Stimulated activated CD4-positive, alpha-beta T cell treated with anti-CD3 and anti-CD28 coated beads, Interleukin-1b, Interleukin-23, amount 100 ng/mL, for 48 hours (primary cell): ENCODE measurements around the gene SLX4IP.

Source experiments
- DNase-seq: peaks from one replicate; pipeline ENCODE4 v3.0.0-alpha.2; 2020

Gene SLX4IP

DNA sequence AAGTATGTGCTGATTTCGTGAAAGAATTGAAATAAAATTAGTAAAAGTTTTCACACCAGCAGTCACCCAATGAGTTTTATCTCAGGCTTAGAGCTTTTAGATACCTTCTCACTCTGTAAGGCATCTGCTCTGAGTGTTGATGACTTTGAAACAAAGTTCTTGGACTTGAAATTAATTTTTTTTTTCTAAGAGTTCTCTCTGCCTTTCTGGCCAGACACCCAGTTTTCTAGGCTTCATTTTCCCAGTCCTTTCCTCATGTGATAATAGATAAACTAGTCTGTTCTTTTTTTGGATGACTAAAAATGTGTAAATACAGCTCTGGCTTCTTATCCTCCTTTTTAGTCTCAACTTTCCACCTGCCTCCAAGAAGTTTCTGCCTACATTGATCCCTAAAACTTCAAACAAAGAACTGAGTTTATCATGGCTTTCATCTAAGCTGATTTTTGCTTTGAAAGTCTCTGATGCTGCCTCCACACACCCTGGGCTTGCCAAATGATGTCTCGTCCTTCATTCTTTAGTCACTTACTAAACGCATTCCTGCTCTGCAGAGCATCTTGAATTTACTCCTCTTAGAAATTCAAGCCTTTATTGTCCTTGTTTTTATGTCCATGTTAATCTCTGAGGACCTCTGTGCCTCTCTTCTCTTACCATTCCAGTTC is 32.7 kb downstream of the SLX4IP start:
- no peak for DNase-seq

DNA sequence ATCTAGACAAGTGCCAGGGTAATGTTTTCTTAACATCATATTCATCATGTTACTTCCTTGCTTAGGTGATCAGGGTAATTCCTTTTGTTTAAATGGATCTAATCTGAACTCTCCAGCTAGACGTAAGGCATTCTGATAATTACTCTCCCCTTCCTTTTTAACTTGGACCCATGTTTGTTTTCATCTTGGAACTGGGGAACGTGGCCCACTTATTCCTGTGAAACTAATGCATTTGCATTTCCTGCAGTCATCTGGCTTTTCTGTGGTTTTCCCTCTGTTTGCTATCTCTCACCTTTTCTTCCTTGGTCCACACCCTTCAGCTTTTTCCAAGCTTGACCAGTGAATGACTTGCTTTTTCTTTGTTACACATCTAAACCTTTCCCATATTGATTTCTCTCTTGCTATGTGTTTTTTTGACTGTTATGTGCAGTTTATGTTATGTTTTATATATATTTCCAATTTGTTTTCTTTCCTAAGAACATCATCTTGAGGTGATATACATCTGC is 33.3 kb downstream of the SLX4IP start:
- no peak for DNase-seq

DNA sequence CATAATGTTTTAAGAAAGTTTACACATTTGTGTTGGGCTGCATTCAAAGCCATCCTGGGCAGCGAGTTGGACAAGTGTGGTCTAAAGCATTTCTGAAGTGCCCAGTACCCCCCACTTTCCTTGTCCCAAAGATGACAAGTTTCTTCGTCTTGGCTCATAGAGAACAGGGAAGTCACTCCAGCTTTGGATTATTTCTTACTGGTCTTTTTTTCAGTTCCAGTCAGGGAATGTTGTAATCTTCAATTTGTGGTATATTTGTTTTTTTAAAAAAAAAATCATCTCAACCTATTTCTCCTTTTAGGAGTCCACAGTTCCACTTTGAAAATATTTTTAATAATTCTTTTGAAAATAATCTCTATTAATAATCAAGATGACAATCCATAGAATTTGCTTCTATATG is 34.0 kb downstream of the SLX4IP start:
- DNase-seq = no peak

DNA sequence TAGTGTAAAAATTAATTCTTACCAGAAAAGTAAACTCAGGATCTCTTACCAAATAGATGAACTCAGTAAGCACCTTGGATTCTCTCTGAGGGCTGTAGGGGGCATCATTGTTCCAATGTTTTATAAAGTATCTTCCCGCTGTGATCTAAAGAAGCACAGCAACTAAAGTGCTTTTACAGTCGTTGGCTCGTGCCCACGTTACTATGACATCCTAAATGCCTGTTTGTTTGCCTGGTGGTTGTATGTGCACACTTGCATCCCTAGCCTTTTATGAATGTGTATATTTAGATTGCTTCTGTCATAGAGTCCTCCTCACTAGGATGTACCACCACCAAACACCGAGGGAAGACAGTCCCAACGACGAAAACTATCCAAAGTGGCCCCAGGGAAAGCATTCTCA is 34.5 kb downstream of the SLX4IP start:
- no peak for DNase-seq

DNA sequence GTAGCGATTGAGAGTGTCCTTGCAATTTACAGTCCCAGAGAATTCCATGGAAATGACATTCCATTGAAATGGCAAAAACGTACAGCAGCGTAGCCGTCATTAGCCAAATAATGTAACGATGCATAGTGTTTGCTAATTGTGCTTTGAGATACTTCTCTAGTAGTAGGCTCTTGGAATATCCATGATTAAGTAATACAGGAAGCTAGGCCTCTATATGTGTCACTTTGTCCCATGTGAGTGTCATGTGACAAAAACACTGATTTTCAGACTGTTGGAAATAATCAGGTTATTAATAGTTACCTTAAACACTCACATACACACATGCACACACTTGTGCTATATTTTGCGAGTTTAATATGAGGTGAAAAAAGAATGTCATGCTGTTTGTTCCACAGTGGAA is 35.2 kb downstream of the SLX4IP start:
- no peak for DNase-seq

DNA sequence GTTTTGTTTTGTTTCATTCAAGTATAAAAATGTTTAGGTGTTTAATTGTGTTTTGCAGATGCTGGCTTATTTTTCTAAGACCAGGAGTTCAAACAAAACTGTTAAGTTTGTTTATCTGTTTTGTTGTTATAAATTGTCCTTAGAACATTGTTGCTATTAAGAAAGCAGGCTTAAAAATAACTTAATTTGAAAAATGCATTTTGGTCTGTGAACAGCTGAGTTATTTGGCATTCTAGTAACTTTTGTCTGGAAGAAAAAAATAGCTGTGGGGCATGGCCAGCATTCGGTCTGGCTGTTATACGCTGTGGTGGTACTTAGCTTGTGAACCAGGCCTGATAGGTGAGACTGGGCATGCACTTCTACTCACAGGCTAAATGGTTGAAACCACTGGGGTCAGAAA is 37.8 kb downstream of the SLX4IP start:
- no peak for DNase-seq

DNA sequence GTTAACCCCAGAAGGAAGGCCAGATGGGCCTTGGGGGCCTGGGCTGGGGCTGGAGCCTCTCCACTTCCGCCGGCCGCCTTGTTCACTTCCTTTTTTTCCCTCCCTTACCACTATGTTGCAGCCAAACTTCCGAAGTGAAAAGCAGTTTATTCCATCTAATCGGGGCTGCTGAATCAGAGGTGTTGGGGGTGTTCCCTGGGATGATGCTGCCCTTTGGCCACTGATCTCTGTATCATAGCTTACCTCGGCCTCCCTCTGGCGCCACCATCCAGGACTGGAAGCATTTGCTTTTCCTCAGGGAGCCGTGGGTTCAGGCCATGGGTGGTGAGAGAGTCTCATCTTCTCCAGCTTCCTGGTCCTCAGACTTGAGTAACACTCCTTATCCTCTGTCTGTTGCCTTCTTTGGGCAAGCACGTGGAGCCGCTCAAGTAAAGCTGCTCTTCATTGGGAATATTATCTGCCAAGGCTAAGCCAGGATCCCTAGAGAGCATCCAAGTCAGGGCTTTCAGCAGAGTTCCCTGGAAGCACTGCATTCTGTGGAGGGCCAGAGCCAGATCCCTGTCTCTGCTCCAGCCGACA is 39.6 kb downstream of the SLX4IP start:
- DNase-seq = no peak

DNA sequence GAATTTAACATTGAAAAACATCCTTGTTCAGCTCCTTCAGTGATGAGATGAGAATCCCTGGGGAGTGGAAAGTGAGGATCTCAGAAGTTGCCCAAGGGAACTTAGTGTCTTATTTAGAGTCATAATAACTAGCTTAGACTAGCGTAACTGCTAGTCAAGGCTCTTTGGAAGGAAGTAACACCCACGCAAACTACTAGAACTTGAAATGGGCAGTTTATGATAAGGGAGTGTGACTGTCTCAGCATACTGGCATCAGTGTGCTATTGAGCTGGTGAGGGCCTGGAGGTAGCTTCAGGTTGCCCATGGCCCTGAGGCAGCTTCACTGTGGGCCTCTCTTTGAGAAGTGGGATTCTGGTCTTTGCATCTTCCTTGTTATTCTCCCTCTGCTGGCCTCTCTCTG is 40.1 kb downstream of the SLX4IP start:
- no peak for DNase-seq

DNA sequence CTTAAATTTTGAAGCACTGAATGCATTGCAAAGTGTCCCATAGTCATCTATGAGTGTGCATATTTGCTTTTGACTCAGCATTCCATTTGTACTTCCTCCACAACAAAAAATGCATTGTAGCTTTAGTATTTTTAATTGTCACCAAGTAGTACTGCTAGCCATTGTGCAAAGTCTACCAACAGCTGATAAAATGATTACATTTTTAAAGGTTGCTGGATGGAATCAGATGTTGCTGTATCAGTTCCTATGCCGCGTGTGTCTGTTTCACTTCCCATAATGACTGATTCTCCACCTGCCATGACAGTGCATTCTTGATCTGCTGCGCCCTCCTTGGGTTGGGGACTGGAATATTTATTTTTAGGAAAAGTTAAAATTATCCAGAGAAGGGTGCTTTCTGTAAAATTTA is 41.2 kb downstream of the SLX4IP start:
- no peak for DNase-seq

DNA sequence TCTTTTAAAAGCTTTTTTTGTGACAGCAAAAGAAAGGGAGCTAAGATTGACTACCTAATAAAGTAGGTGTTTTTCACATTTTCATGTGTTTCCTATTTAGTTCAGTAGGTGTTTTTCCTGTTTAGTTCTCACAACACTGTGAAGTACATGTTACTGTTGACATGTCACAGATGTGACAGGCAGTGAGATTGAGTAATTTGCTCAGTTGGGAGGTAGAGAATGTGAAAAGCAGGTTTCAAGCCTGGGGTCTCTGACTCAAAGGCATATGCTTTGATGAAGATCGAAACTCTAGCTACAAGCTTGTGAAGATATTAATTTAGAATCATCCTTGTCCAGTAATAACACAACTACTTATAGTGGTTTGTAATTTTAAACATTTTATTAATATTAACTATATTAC is 43.1 kb downstream of the SLX4IP start:
- no peak for DNase-seq

DNA sequence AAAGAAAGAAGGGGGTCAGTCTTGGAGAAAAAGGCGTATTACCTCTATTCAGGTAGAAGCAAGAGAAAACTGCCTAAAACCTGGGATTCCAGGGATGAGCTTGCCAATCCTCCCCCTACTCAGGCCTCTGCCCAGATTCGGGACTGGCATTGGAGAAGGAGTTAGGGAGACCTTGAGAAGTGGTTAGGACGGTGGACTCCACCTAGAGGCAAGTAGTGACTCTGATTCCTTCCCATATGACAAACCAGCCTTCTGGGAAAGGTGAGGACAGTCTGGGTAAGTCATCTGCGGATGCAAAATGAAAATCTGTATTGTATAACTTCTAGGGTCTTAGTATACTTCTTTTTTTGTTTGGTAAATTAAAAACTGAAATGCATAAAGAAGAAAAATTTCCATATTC is 43.8 kb downstream of the SLX4IP start:
- no peak for DNase-seq

DNA sequence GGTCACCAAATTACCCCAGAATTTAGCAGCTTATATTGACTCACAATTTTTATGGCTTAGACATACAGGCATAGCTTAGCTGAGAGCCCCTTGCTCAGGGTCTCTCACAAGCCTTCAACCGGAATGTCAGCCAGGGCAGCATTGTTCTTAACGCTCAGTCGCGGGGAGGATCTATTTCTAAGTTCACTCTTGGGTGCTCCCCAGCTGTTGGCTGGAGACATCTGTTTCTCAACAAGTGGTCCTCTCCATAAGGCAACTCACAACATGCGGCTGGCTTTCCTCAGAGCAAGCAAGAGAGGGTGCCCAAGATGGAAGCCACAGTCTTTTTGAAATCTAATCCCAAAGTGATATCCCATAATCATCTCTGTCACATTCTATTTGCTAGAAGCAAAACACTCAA is 46.6 kb downstream of the SLX4IP start:
- no peak for DNase-seq

DNA sequence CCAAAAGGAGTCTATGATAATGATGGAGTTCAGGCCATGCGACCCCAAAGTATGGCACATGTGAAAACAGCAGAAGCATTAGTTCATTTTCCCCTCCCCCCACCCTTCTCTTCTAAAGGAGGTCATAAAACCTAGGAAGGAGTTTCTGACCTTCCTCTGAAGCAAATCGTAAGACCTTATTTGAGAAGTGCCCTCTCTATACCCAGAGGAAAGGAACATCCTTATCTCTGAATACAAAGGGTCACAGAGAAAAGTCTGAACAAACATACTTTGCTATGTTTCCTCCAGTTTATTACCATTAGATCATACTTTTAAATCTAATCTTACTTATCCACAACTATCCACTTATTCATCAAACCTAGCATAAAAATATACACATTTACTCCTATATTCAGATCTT is 48.6 kb downstream of the SLX4IP start:
- DNase-seq = no peak

DNA sequence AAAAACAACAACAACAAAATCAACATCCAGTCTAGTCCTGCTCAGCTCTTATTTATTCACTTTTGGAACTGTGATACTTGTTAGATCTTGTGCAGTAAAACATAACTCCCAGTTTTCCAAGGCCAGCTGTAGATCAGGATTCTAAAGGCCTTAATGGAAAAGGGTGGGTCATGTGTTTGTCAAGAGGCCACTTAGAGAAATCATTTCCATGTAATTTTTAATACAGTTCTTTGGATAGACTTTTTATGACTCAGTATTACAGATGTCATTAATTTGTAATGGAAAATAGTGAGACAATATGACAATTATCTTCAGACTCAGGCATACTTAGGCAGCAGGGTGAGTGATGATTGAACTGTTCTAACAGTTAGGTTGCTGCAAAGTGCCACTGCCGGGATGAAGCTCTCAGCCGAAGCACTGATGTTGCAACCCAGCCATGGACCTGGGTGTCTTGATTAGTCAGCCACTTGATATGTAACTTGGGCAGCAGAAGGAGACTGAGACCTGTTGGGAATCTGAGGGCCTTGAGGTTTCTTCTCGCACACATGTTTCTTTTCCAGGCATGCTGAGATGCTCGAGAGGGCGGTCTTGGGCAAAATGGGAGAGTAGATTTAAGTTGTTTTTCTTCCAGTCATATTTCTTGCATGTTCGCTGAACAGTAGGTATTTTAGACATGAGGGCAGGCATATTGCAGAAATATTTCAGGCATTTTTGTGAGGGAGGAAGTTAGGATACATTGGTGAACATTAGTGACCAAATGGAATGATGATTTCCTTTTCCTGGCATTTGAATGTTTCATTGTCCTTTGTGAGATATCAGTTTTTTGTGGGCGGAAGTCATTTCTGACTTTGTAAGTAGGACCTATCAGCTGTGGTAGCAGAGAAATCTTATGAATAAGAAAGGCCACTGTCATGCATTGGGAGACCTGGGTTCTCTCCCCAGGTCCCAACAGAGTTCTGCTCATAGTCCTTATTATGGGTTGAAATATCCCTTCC is 52.3 kb downstream of the SLX4IP start:
- no peak for DNase-seq

DNA sequence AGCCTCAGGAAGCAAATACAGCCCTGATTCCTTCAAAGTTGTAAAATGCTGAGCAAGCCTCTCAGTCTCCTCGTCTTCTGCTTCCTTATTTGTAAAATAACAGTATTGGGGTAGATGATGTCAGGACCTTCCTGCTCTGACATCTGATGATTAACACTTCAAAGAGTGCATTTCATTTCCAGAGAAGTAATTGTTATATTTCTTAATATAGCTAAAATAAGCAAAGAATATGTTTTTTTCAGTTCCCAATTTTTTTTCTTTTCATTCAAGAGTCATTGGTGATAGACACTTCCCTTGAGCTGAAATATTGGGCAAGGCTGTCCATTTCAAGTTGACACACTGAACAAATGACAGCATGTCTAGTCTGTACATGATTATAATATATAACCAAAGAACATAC is 53.4 kb downstream of the SLX4IP start:
- no peak for DNase-seq

DNA sequence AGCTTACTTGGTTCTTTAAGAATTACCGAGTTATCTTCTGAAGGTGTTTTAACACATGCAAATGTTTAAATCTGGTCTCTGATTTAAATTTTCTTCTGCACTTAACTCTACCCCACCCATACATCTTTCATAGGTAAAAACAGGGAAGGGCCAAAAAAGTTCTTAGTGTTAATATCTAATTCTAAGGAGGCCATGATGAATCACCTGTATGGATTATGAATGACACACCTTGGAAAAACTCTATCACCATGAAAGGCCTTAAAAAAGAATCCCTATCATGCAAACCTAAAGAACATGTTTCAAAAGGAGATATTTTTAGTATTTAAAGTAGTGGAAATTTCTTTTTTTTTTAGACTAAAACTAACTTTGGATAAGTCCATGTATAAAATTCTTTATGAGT is 54.7 kb downstream of the SLX4IP start:
- DNase-seq = no peak

DNA sequence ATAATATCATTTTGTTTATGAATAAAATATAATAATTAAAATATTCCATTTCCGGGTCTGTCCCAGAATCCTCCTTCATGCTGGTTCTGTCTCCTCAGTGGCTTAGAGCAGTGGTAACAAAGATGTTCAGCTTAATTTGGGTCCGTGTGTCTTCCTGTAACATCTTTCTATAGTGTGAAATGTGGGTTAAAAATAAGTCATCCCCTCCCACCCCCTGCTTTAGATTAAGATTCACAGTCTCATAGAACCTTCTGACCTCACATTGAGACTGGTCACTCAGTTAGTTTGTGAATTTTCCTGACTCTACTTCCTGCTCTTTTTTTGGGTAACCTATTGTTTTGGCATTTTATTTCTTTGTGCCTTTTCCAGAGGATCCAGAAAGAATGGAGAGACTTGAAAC is 55.2 kb downstream of the SLX4IP start:
- no peak for DNase-seq

DNA sequence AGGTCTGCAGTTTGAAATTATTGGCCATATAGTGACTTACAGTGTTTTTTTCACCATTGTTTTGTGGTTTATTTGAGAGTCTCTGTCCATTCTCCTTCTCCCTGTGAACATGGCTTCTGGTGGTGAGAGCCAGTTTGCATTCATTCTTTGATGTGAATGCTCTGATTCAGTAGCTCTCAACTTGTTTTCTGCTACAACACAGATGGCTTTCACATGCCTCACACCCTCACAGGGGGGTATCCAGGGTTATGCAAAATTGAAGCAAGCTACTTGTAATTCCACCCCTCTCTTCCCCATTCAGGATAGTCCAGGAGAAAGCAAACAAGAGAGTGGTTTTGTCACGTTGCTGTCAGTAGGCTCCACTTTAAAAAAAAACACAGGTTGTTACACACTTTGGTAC is 55.6 kb downstream of the SLX4IP start:
- DNase-seq = no peak

DNA sequence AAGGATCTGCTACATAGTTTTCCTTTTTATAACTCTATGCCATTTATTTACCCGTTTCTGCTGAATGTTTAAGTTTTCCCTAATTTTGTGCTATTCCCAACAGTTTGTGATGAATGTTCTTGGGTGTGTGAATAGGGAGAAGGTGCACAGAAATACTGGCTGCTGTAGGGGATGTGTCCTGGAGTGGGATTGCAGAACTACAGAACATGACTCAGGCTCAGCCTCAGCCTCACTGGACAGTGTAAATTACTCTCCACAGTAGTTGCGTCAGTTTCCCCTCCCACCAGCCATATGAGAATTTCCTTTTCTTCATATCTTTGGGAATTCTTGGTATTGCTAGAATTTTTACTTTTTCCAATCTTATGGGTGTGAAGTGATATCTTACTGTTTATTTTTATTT is 57.0 kb downstream of the SLX4IP start:
- DNase-seq = no peak

DNA sequence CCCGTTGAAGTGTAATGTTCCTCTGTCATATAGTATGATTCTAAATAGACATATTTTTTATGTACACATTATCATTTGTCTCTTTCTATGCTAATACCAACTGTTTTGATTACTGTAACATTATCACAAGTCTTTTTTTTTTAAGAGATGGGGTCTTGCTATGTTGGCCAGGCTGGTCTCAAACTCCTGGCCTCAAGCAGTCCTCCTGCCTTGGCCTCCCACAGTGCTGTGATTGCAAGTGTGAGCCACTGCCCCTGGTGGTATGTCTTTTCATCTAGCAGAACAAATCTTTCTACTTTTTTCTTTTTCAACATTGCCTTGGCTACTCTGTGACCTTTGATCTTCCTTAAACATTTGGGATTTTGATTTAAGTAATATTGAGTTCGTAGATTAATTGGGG is 57.7 kb downstream of the SLX4IP start:
- DNase-seq = no peak

DNA sequence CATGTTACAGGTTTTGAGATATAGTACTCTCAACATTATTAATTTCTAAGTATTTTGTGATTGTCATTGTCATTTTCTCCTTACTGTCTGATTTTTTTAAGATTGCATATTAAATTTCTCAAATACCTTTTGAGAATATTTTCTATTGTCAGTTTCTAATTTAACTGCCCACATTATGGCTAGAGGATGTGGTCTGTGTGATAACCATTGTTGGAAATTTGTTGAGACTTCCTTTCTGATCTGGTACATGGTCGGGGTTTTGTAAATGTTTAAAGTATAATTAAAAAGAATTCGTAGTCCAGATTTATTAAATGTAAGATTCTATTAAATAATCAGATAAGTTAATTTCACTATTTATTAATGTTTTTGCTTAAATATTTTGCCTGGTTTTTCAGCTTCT is 60.1 kb downstream of the SLX4IP start:
- DNase-seq = no peak

DNA sequence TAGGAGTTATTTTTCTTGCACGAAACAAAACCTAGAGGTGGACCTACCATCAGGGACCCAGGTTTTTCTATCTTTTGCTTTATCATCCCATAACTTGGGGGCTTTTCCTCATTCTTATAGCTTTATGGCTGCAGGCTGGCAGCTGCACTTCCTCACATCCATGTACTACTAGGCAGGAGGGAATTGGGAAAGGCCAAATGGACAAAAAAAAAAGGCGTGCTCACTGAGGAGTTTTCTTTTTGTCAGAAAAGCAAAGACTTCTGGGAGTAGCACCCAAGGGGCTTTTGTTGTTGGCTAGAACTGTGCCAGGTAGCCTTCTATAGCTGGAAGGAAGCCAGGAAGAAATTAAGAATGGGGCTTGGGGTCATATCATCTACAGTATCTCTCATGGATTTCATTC is 61.4 kb downstream of the SLX4IP start:
- no peak for DNase-seq

DNA sequence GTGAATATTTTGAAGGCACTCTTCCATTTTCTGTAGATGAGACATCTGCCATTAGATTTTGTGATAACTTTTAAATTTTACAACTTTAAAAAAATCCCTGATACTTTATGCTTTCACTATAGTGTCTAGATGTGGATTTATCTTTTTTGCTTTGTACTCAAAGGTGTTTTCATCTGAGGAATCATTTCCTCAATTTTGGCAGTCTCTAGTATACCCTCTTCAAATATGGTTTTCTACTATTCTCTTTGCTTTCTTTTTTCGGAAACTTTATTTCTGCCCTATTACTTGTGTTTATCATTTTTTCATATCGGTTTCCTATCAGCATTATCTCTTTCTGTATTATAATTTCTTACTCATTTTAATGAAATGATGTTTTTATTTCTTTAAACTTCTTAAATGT is 62.2 kb downstream of the SLX4IP start:
- no peak for DNase-seq

DNA sequence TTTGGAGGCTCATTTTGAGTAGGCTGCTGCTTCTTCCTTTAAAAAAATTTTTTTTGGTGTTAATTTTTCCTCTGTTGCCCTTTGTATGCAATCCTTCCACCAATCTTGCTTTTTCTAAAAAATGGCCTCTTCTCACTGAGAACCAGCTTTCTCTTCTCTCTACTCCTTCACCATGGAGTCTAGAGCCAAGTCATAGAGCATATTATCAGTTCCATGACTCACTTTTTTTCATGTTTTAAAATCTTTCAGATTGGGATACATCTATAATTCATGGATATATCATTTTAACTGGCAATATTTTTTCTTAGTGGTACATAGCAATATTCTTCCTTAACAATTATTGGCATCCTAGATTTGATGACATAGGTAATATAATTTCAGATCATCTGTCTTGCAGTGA is 62.7 kb downstream of the SLX4IP start:
- no peak for DNase-seq
